Stimulated activated CD4-positive, alpha-beta T cell treated with anti-CD3 and anti-CD28 coated beads, Interleukin-1b, Interleukin-23, amount 100 ng/mL, for 24 hours (primary cell): ENCODE results near the gene TSPY10.
"Not testable (repeated sequence)": the region's sequence is repeated elsewhere in the genome, so short reads cannot be mapped to it uniquely, and the experiment has no call there.

Source experiments
- DNase-seq, 4 experiments: peaks; one replicate each; pipeline ENCODE4 v3.0.0-alpha.2; 2020; ENCODE audit warnings: low read depth in 4 of 4, low spot score in 1 of 4

Gene TSPY10, protein sequence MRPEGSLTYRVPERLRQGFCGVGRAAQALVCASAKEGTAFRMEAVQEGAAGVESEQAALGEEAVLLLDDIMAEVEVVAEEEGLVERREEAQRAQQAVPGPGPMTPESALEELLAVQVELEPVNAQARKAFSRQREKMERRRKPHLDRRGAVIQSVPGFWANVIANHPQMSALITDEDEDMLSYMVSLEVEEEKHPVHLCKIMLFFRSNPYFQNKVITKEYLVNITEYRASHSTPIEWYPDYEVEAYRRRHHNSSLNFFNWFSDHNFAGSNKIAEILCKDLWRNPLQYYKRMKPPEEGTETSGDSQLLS

GRCh38 chrY:9527580-9527979 is at the start of gene TSPY10:
TSPY10 (plus strand) TSS chrY:9527880; CDS start chrY:9527926, 46 bp downstream.
- not testable (repeated sequence) for DNase-seq

- not testable (repeated sequence) for DNase-seq
Measured at GRCh38 chrY:9486967-9487366, 40.7 kb upstream of the TSPY10 start, which contains the start of gene TSPY9. TSPY9 (plus strand) TSS chrY:9487267; CDS start chrY:9487313, 46 bp downstream.

DNA sequence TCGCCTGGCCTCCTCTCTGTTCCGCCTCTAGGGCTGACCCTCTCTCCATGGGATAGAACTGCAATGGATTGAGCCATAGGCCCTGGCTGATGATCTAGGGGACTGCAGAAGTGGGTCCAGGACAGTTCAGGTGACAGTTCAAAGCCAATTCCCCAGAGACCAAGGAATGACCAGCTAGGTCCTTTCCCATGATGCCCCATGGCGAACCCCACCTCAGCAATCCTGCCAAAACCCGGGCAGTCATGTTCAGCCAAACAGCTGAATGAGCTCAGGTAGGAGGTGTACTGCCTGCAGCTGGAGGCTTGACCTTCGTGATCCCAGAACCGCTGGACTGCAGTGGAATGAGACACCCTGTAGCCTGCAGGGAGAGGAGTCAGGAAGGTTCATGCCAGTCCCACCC is 23.3 kb upstream of the TSPY10 start:
- DNase-seq: not testable (repeated sequence)

GRCh38 chrY:9516287-9516686 is 11.4 kb upstream of the TSPY10 start:
- DNase-seq: not testable (repeated sequence)
